ENCODE results near the gene PRKAB2. TPM values are rescaled to one million over a fixed set of nuclear protein-coding genes. Genes with fewer than 3 reads are reported as not detected.
"Not testable (repeated sequence)": the region's sequence is repeated elsewhere in the genome, so short reads cannot be mapped to it uniquely, and the experiment has no call there.

The PRKAB2 gene
- total RNA-seq, 1 donor from 2014 or later: 10.1 TPM

- TF ChIP-seq CTCF (IDR thresholded peaks at IDR 0.05): no peak
- no peak for DNase-seq (ENCODE audit: extremely low spot score, unreplicated experiment)
- Mint-ChIP-seq H3K27ac (ENCODE audit: unreplicated experiment) (no peak overlapping the region), H3K9me3 (ENCODE audit: unreplicated experiment) (peaks cover 5% of the 10 kb centered on the region), H3K4me3 (ENCODE audit: unreplicated experiment) (no peak overlapping the region), H3K4me1 (ENCODE audit: unreplicated experiment) (no peaks in the 10 kb centered on the region), H3K27me3 (ENCODE audit: unreplicated experiment) (no peaks in the 10 kb centered on the region), H3K36me3 (ENCODE audit: unreplicated experiment) (peaks cover 14% of the 10 kb centered on the region)
These were observed 29.5 kb upstream of the PRKAB2 start for GRCh38 chr1:147201786-147202185.

DNA sequence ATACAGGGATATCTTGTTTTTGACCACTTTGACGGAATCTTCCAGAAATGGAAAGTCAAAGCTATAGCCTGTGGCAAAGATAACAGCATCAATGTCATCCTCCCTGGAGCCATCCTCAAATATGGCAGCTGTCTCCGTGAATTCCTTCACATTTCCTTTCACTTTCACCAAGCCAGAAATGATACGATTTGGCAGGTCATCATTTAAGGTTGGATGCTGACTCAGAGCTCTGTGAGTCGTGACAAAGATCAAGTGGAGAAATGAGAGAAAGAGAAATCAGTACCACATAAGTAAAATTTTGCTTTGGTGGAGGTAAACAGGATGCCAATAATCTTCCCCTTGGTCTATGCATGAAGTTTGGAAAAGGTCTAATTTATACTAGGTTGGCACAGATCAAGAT lies 29.0 kb upstream of the PRKAB2 start:
- peaks cover 5% of the 10 kb centered on the region for H3K9me3 Mint-ChIP-seq (ENCODE audit: unreplicated experiment)
- no peak for DNase-seq (ENCODE audit: extremely low spot score, unreplicated experiment)
- no peak for TF ChIP-seq CTCF (IDR thresholded peaks at IDR 0.05)
- H3K27ac Mint-ChIP-seq (ENCODE audit: unreplicated experiment): no peak overlapping the region
- no peaks in the 10 kb centered on the region for H3K4me1 Mint-ChIP-seq (ENCODE audit: unreplicated experiment)
- H3K4me3 Mint-ChIP-seq (ENCODE audit: unreplicated experiment): no peak overlapping the region
- H3K36me3 Mint-ChIP-seq (ENCODE audit: unreplicated experiment): peaks cover 14% of the 10 kb centered on the region
- no peaks in the 10 kb centered on the region for H3K27me3 Mint-ChIP-seq (ENCODE audit: unreplicated experiment)

DNA sequence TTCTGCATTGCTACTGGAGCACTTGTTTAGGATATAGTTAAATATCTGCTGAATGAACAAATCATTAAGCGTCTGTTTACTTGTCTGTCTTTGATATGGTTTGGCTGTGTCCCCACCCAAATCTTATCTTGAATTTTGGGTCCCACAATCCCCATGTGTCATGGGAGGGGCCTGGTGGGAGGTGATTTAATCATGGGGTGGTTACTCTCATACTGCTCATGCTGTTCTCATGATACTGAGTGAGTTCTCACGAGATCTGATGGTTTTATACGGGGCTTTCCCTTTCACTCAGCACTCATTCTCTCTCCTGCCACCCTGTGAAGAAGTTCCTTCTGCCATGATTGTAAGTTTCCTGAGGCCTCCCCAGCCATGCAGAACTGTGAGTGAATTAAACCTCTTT lies 25.1 kb upstream of the PRKAB2 start:
- not testable (repeated sequence) for H3K36me3 Mint-ChIP-seq (ENCODE audit: unreplicated experiment)

DNA sequence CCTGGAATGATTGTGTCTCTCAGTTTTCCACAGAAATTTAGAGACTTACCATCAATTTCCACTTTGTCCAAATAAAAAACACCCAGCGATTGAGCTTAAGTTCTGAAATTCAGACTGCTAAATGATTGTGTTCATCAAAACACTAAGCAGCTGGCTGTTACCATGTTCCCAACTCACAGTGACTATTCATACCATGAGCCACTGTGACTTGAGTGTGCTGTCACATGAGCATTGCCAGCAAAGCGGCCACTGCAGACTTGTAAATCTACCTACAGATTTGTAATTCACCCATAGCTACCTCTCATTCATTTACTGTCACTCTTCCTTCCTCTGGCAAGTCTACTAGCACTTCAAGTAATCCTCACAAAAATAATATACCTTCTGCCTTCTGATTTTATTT lies 17.2 kb upstream of the PRKAB2 start:
- H3K27me3 Mint-ChIP-seq (ENCODE audit: unreplicated experiment): no peaks in the 10 kb centered on the region
- no peak overlapping the region for H3K4me3 Mint-ChIP-seq (ENCODE audit: unreplicated experiment)
- TF ChIP-seq CTCF (IDR thresholded peaks at IDR 0.05): no peak
- H3K9me3 Mint-ChIP-seq (ENCODE audit: unreplicated experiment): peaks cover 3% of the 10 kb centered on the region
- no peaks in the 10 kb centered on the region for H3K4me1 Mint-ChIP-seq (ENCODE audit: unreplicated experiment)
- H3K36me3 Mint-ChIP-seq (ENCODE audit: unreplicated experiment): peaks cover 4% of the 10 kb centered on the region
- H3K27ac Mint-ChIP-seq (ENCODE audit: unreplicated experiment): no peak overlapping the region
- no peak for DNase-seq (ENCODE audit: extremely low spot score, unreplicated experiment)

More for the DNA sequence above, 25.1 kb upstream of the PRKAB2 start:
- H3K9me3 Mint-ChIP-seq (ENCODE audit: unreplicated experiment); H3K4me3 Mint-ChIP-seq (ENCODE audit: unreplicated experiment); H3K27ac Mint-ChIP-seq (ENCODE audit: unreplicated experiment); H3K4me1 Mint-ChIP-seq (ENCODE audit: unreplicated experiment); DNase-seq (ENCODE audit: extremely low spot score, unreplicated experiment); H3K27me3 Mint-ChIP-seq (ENCODE audit: unreplicated experiment): not testable (repeated sequence)

DNA sequence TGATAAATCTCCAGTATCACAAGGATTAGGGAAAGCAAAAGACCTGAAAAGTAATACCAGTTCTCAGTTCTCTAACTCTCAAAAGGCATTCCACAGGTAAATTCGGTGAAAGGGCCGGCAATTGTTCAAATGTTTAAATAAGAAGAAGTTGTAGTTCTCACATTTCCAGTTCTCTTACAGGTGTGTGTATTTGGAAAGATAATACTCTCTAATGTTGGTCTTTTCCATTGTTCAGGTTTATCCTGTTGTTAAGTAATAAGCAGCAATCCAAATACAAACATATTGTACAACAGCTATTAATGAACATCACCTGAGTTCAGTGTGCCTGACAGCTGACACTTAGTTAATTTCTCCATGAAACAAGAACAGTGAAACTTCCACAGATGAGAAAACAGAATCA lies 13.2 kb upstream of the PRKAB2 start:
- no peak for DNase-seq (ENCODE audit: extremely low spot score, unreplicated experiment)
- Mint-ChIP-seq H3K4me3 (ENCODE audit: unreplicated experiment) (no peak overlapping the region), H3K9me3 (ENCODE audit: unreplicated experiment) (no peaks in the 10 kb centered on the region), H3K36me3 (ENCODE audit: unreplicated experiment) (peaks cover 3% of the 10 kb centered on the region), H3K27me3 (ENCODE audit: unreplicated experiment) (no peaks in the 10 kb centered on the region), H3K4me1 (ENCODE audit: unreplicated experiment) (no peaks in the 10 kb centered on the region), H3K27ac (ENCODE audit: unreplicated experiment) (no peak overlapping the region)
- TF ChIP-seq CTCF (IDR thresholded peaks at IDR 0.05): no peak

All from osteocyte (in vitro differentiated cells).